K562 (cell line): Measurements from ENCODE around the gene FYB2. TPM values are rescaled to one million over a fixed set of nuclear protein-coding genes. Genes with fewer than 3 reads are reported as not detected.

Source experiments
- ATAC-seq: fragments of 200-7000 bp; cut with Tn5 transposase; 3 replicates; pipeline ENCODE4 v1.9.1; 2020; ENCODE audit warnings: moderate library complexity
- BruUV-seq: library from RNA; stranded (reverse); fragments of 400-500 nt; replicated peaks from 2 replicates; lab custom pipeline; 2021; lab: Mats Ljungman, UMichigan
- CTCF ChIA-PET: fragments of 300-600 bp; formaldehyde crosslinking; extraction: SDS; loops from one replicate; lab custom pipeline; 2021; ENCODE audit warnings: low intra/inter-chr PET ratio; lab: Yijun Ruan, JAX
- POLR2A ChIA-PET: fragments of 300-600, 350-650 bp; sonication (Branson Sonifier 250); formaldehyde crosslinking; extraction: SDS; loops from one replicate; lab custom pipeline; 2021; ENCODE audit warnings: antibody characterized with exemption, inconsistent platforms; lab: Yijun Ruan, JAX
- DNase-seq, 4 experiments: peaks; one replicate each; pipeline versions ENCODE4 v3.0.0 to v3.0.0-alpha.2; 2011 to 2018; ENCODE audit warnings: low spot score in 3 of 4, mixed read lengths in 3 of 4; ENCODE audit errors: extremely low read depth in 1 of 4
- FAIRE-seq: peaks from 2 replicates; lab custom pipeline; 2011; peaks lifted over from hg19 to GRCh38; lab: Jason Lieb, UNC
- H2AFZ ChIP-seq: 2 replicates; pipeline ENCODE4 v1.6.0; 2011; ENCODE audit warnings: low read depth, low read length, control low read depth, inconsistent platforms
- H3K27ac ChIP-seq: fragments of 200-600 bp; 3 replicates; pipeline ENCODE4 v1.8.0; 2011; ENCODE audit warnings: low read depth, mild to moderate bottlenecking, control low read depth, inconsistent platforms, low read length, moderate library complexity, mixed read lengths; ENCODE audit errors: extremely low read depth
- H3K27me3 ChIP-seq, 2 experiments: fragments of 300-600 bp in 1 of 2; 2 replicates in 1 of 2; 3 replicates in 1 of 2; pipeline versions ENCODE4 v1.6.0 to v1.8.0; 2011; ENCODE audit warnings: inconsistent platforms in 2 of 2, low read length in 2 of 2, mild to moderate bottlenecking in 1 of 2, mixed read lengths in 1 of 2, moderate library complexity in 1 of 2; ENCODE audit not compliant: control insufficient read depth in 2 of 2, insufficient read depth in 2 of 2
- H3K36me3 ChIP-seq: fragments of 300-600 bp; 3 replicates; pipeline ENCODE4 v1.8.0; 2011; ENCODE audit warnings: mild to moderate bottlenecking, low read length, inconsistent platforms; ENCODE audit not compliant: control insufficient read depth, insufficient read depth
- H3K4me1 ChIP-seq, 2 experiments: fragments of 200-600 bp in 1 of 2; replicated peaks in 1 of 2; 2 replicates in 1 of 2; 3 replicates in 1 of 2; pipeline versions ENCODE4 v1.5.1 to v1.8.0; 2011; ENCODE audit warnings: inconsistent platforms in 2 of 2, low read length in 2 of 2, mild to moderate bottlenecking in 1 of 2, mixed read lengths in 1 of 2, moderate library complexity in 1 of 2; ENCODE audit not compliant: control insufficient read depth in 2 of 2, insufficient read depth in 2 of 2
- H3K4me2 ChIP-seq: 2 replicates; pipeline ENCODE4 v1.6.1; 2011; ENCODE audit warnings: low read length, control low read depth, inconsistent platforms, mixed read lengths; ENCODE audit not compliant: insufficient read depth
- H3K4me3 ChIP-seq: fragments of 200-600 bp; sonication (generic), shearing (Covaris generic); 2 replicates; pipeline ENCODE4 v1.5.1; 2016; ENCODE audit warnings: control low read depth, inconsistent platforms
- H3K79me2 ChIP-seq: fragments of 200-600 bp; 3 replicates; pipeline ENCODE4 v1.8.0; 2011; ENCODE audit warnings: low read length, inconsistent platforms; ENCODE audit not compliant: control insufficient read depth, insufficient read depth
- H3K9ac ChIP-seq, 2 experiments: 2 replicates each; pipeline versions ENCODE4 v1.6.0 to v1.6.1; 2011; ENCODE audit warnings: low read depth in 2 of 2, low read length in 2 of 2, control low read depth in 1 of 2, inconsistent platforms in 1 of 2, mild to moderate bottlenecking in 1 of 2, mixed read lengths in 1 of 2; ENCODE audit not compliant: insufficient read depth in 1 of 2
- H3K9me1 ChIP-seq: one replicate; pipeline ENCODE4 v1.6.0; 2011; ENCODE audit warnings: inconsistent platforms, mild to moderate bottlenecking, low read length, moderate library complexity; ENCODE audit not compliant: control insufficient read depth, insufficient read depth
- H3K9me3 ChIP-seq: replicated peaks from 2 replicates; pipeline ENCODE4 v1.5.1; 2011; ENCODE audit warnings: low read depth, low read length, inconsistent platforms; ENCODE audit not compliant: control insufficient read depth, insufficient read depth
- H4K20me1 ChIP-seq: replicated peaks from 2 replicates; pipeline ENCODE4 v1.6.1; 2011; ENCODE audit warnings: low read length, inconsistent platforms, mixed read lengths; ENCODE audit not compliant: control insufficient read depth, insufficient read depth
- BACH1 ChIP-seq: fragments of 200-800 bp; sonication (Bioruptor generic); IDR thresholded peaks from 2 replicates; pipeline ENCODE4 v1.6.1; 2016; ENCODE audit warnings: missing genetic modification characterization, missing compliant biosample characterization
- CBX1 ChIP-seq: sonication (generic); IDR thresholded peaks from 2 replicates; pipeline ENCODE4 v1.6.1; 2016; ENCODE audit warnings: antibody characterized with exemption, low read depth, mild to moderate bottlenecking
- DACH1 ChIP-seq: fragments of 450-650 bp; IDR thresholded peaks from 2 replicates; pipeline ENCODE4 v1.6.1; 2018; ENCODE audit not compliant: partially characterized antibody
- DEAF1 ChIP-seq: fragments of 450-650 bp; formaldehyde crosslinking; IDR thresholded peaks from 2 replicates; pipeline ENCODE4 v1.4.0; 2020; ENCODE audit warnings: mild to moderate bottlenecking, moderate library complexity
- EGR1 ChIP-seq: fragments of 450-650 bp; conservative IDR thresholded peaks from 2 replicates; pipeline ENCODE4 v1.6.1; 2017; ENCODE audit warnings: mild to moderate bottlenecking
- ERF ChIP-seq: fragments of 450-650 bp; formaldehyde crosslinking; IDR thresholded peaks from 2 replicates; pipeline ENCODE4 v1.4.0; 2020; ENCODE audit warnings: mild to moderate bottlenecking, mixed read lengths
- IFI16 ChIP-seq: fragments of 250-450 bp; sonication (Bioruptor Pico); IDR thresholded peaks from 2 replicates; pipeline ENCODE4 v2.1.2; 2022; ENCODE audit warnings: mild to moderate bottlenecking, inconsistent platforms
- MYC ChIP-seq, 2 experiments: fragments of 250-450 bp in 1 of 2; sonication (Bioruptor Pico) in 1 of 2; IDR thresholded peaks; 2 replicates each; pipeline versions ENCODE4 v1.5.1 to v1.6.1; 2012 to 2021; ENCODE audit warnings: low read depth in 2 of 2, borderline replicate concordance in 1 of 2, improper control_type of control experiment in 1 of 2, low read length in 1 of 2, mild to moderate bottlenecking in 1 of 2, moderate library complexity in 1 of 2
- NR0B1 ChIP-seq: fragments of 450-650 bp; IDR thresholded peaks from one replicate; pipeline ENCODE4 v1.6.1; 2018; ENCODE audit warnings: mild to moderate bottlenecking, moderate library complexity; ENCODE audit not compliant: partially characterized antibody
- NR1H2 ChIP-seq: sonication (generic); formaldehyde crosslinking; IDR thresholded peaks from 2 replicates; pipeline ENCODE4 v1.4.0; 2020; ENCODE audit warnings: mild to moderate bottlenecking, missing genetic modification reagents
- RBM39 ChIP-seq: fragments of 200-400 bp; formaldehyde crosslinking; optimal IDR thresholded peaks from 2 replicates; pipeline ENCODE3; 2018; ENCODE audit warnings: low read depth, low read length
- SPI1 ChIP-seq: IDR thresholded peaks from 2 replicates; pipeline ENCODE4 v1.6.1; 2011; ENCODE audit warnings: low read depth, low read length, control low read depth, borderline replicate concordance
- ZNF324 ChIP-seq: fragments of 250-450 bp; sonication (Bioruptor Pico); IDR thresholded peaks from 2 replicates; pipeline ENCODE4 v1.4.0; 2020; ENCODE audit warnings: mild to moderate bottlenecking
- ZNF347 ChIP-seq: fragments of 450-650 bp; formaldehyde crosslinking; IDR thresholded peaks from 2 replicates; pipeline ENCODE4 v1.4.0; 2020; ENCODE audit warnings: low read depth, mild to moderate bottlenecking, moderate library complexity
- ZNF586 ChIP-seq: fragments of 450-650 bp; formaldehyde crosslinking; conservative IDR thresholded peaks from 2 replicates; pipeline ENCODE4 v1.4.0; 2020; ENCODE audit warnings: mild to moderate bottlenecking, moderate library complexity
- ZNF830 ChIP-seq: fragments of 250-450 bp; sonication (Bioruptor Pico); IDR thresholded peaks from 2 replicates; pipeline ENCODE4 v1.5.0; 2021; ENCODE audit warnings: mild to moderate bottlenecking
- in situ Hi-C: fragments of 300-500 bp; cut with MboI; formaldehyde crosslinking; loops from 4 replicates; pipeline ENCODE4 v1.15.0; 2018; ENCODE audit warnings: inconsistent platforms, mixed read lengths
- intact Hi-C: fragments of 100-400 bp; cut with micrococcal nuclease; formaldehyde crosslinking; loops from 2 replicates; pipeline ENCODE4 v1.14.2; 2022
- polyA plus RNA-seq, 8 experiments: library from polyadenylated mRNA; depleted of rRNA in 4 of 8; stranded (reverse) in 5 of 8; unstranded in 3 of 8; fragments of >200 nt; fragmentation: Nextera tagmentation in 2 of 8; fragmentation: Illumina TruSeq in 1 of 8; extraction: Ambion mirVana in 2 of 8; extraction: Trizol in 1 of 8; gene quantifications; 2 replicates each; pipeline versions ENCODE4 v1.2.1 to v1.2.3, GENCODE V29; 2011 to 2014; ENCODE audit warnings: inconsistent platforms in 1 of 8, missing spikeins in 1 of 8
- total RNA-seq, 7 experiments: library from RNA; depleted of rRNA in 6 of 7; stranded (reverse); fragments of >200 nt in 6 of 7; fragmentation: Illumina TruSeq in 2 of 7; extraction: Trizol in 2 of 7; gene quantifications; 2 replicates each; pipeline versions ENCODE4 v1.2.1 to v1.2.3, GENCODE V29; 2011 to 2021; ENCODE audit warnings: low replicate concordance in 1 of 7

FYB2 gene
- total and polyA plus RNA-seq, 9 of the 15 experiments (the other 6 are each of a cell fraction or from before 2014, with no cell fraction given): not detected

- no peak for TF ChIP-seq ZNF324 (CRISPR knock-in tag)
- TF ChIP-seq ZNF347 (CRISPR knock-in tag): no peak
- TF ChIP-seq ZNF830 (CRISPR knock-in tag): no peak
- no peak for TF ChIP-seq DEAF1
- TF ChIP-seq SPI1: no peak
- TF ChIP-seq, all 486 proteins: peak for 0
Measured at GRCh38 chr1:56788588-56788987, 30.6 kb downstream of the FYB2 start (continued).

DNA sequence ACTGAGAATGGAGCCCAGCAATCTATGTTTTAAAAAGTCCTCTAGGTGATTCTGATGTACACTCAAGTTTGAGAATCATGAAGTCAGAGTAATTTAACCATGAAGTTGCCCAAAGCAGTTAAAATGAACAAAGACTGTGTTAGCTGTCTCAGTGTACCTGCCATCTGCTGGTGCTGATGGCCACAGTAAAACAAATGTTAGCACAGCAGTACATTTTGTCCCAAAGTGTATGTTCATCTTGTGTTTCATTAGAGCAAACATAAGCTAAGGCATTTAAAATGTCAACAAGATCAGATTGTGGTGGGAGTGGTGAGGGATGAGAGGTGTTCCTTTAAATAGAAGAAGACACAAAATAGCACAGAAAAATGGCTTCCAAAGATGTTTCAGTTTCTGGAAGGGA, 31.1 kb downstream of the FYB2 start:
- ATAC-seq (no peak), DNase-seq (no peak), FAIRE-seq (no peak)
- H2AFZ ChIP-seq: no peak overlapping the region
- H3K9me1 ChIP-seq: no peaks in the 10 kb centered on the region
- no peaks in the 10 kb centered on the region for H3K79me2 ChIP-seq
- no peaks in the 10 kb centered on the region for H4K20me1 ChIP-seq
- ChIA-PET CTCF (no interaction called here), POLR2A (no interaction called here)
- H3K4me1 ChIP-seq: no peaks in the 10 kb centered on the region
- no peak overlapping the region for H3K4me2 ChIP-seq
- H3K27ac ChIP-seq: no peak overlapping the region
- H3K9me3 ChIP-seq: no peaks in the 10 kb centered on the region
- no peak overlapping the region for H3K4me3 ChIP-seq
- intact Hi-C loops: no loop called here
- no peak for TF ChIP-seq CBX1
- TF ChIP-seq ZNF586 (CRISPR knock-in tag): no peak
- no peak for TF ChIP-seq MYC (IDR thresholded peaks at IDR 0.05; ENCODE audit: low read depth, low read length)
- no peak for TF ChIP-seq MYC (CRISPR knock-in tag; IDR thresholded peaks at IDR 0.05; ENCODE audit: borderline replicate concordance, low read depth)
- TF ChIP-seq EGR1: no peak
- TF ChIP-seq NR0B1: no peak
- no peak for TF ChIP-seq NR1H2 (CRISPR knock-in tag)
- TF ChIP-seq ERF (CRISPR knock-in tag): no peak
- no peak for TF ChIP-seq RBM39
- no peak for TF ChIP-seq IFI16 (CRISPR knock-in tag)
- TF ChIP-seq DACH1: no peak
- no peak for TF ChIP-seq BACH1 (tag)
- H3K36me3 ChIP-seq: no peaks in the 10 kb centered on the region
- BruUV-seq: no TSS peak
- no peaks in the 10 kb centered on the region for H3K27me3 ChIP-seq
- H3K9ac ChIP-seq: no peak overlapping the region
- in situ Hi-C loops: no loop called here
